ENCODE measurements around the gene ZNF563.

Gene ZNF563

GRCh38 chr19:12294249-12295158, 38.9 kb downstream of the ZNF563 start, which contains the start of gene ZNF44:
ZNF44 (minus strand) TSS chr19:12294883; CDS start chr19:12294694, 189 bp downstream.
- peak; percentile 98 for DNase-seq

GRCh38 chr19:12293777-12294248, 39.6 kb downstream of the ZNF563 start:
- peak; percentile 68 for DNase-seq

GRCh38 chr19:12289790-12290065, 43.7 kb downstream of the ZNF563 start:
- no peak for DNase-seq

GRCh38 chr19:12287958-12288500, 45.4 kb downstream of the ZNF563 start:
- DNase-seq = no peak

- DNase-seq = no peak
Observed at GRCh38 chr19:12284631-12285030, 48.8 kb downstream of the ZNF563 start.

GRCh38 chr19:12284226-12284625, 49.2 kb downstream of the ZNF563 start:
- no peak for DNase-seq

GRCh38 chr19:12278713-12279112, 54.7 kb downstream of the ZNF563 start:
- no peak for DNase-seq

GRCh38 chr19:12272980-12273901, 60.2 kb downstream of the ZNF563 start:
- no peak for DNase-seq

GRCh38 chr19:12272386-12272785, 61.0 kb downstream of the ZNF563 start:
- DNase-seq = no peak

GRCh38 chr19:12270854-12271253, 62.6 kb downstream of the ZNF563 start:
- no peak for DNase-seq
